Placental pericyte (primary cell): ENCODE results near the gene PRAMEF13. TPM values are rescaled to one million over a fixed set of nuclear protein-coding genes. Genes with fewer than 3 reads are reported as not detected.

Experiments used
- total RNA-seq: library from RNA; depleted of rRNA; stranded (reverse); fragments of >200 nt; gene quantifications from 2 replicates; pipeline ENCODE4 v1.2.3, GENCODE V29; 2012

PRAMEF13 gene, protein sequence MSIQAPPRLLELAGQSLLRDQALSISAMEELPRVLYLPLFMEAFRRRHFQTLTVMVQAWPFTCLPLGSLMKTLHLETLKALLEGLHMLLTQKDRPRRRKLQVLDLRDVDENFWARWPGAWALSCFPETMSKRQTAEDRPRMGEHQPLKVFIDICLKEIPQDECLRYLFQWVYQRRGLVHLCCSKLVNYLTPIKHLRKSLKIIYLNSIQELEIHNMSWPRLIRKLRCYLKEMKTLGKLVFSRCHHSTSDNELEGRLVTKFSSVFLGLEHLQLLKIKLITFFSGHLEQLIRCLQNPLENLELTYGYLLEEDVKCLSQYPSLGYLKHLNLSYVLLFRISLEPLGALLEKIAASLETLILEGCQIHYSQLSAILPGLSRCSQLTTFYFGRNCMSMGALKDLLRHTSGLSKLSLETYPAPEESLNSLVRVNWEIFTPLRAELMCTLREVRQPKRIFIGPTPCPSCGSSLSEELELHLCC
- not detected in 2 replicates for total RNA-seq

GRCh38 chr1:13201309-13201708, at the start of gene PRAMEF13:
TSS of gene PRAMEF13 (minus strand) at chr1:13201409. CDS start at chr1:13199589, 1,820 bp downstream.

GRCh38 chr1:13225675-13226204, 24.5 kb upstream of the PRAMEF13 start, which contains the start of gene PRAMEF18:
TSS of gene PRAMEF18 (minus strand) at chr1:13226154. CDS start at chr1:13226106, 48 bp downstream.

DNA sequence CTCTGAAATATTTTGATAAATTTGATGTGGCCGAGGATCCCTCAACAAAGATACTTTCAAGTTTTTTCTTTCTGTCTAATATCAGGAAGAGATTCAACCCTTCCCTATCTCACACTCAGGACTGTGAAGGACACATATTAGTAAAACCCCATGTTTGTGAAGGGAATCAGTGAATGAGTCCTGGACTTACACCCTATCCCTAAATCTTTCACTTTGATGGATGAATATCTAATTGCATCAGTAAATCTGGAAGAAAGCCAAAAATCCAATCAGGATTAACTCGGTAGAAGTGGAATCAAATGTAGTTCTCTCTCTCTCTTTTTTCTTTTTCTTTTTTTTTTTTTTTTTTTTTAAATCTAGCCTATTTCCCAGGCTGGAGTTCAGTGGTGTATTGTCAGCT, 29.7 kb downstream of the PRAMEF13 start, which contains the start of gene PRAMEF9:
TSS of gene PRAMEF9 (plus strand) at position 301 of the 400 bp plus-strand sequence. CDS start 3,433 bp downstream, outside the sequence.

GRCh38 chr1:13165531-13165930, 35.7 kb downstream of the PRAMEF13 start, which contains the start of gene HNRNPCL4:
TSS of gene HNRNPCL4 (minus strand) at chr1:13165631. CDS start at chr1:13165467, 164 bp downstream.

GRCh38 chr1:13155909-13156308, 45.3 kb downstream of the PRAMEF13 start, which contains the start of gene PRAMEF26:
TSS of gene PRAMEF26 (minus strand) at chr1:13156009. CDS start at chr1:13153095, 2,914 bp downstream.

Other genes with a start within 250 kb of the PRAMEF13 start
- not detected in 2 replicates for gene PRAMEF27, start 144.8 kb downstream of the PRAMEF13 start, total RNA-seq
- not detected in 2 replicates for gene HNRNPCL3, start 140.6 kb downstream of the PRAMEF13 start, total RNA-seq
- not detected in 2 replicates for gene PRAMEF25, start 130.6 kb downstream of the PRAMEF13 start, total RNA-seq
- not detected in 2 replicates for gene HNRNPCL2, start 84.6 kb downstream of the PRAMEF13 start, total RNA-seq
- not detected in 2 replicates for gene PRAMEF26, start 45.4 kb downstream of the PRAMEF13 start, total RNA-seq
- gene HNRNPCL4, start 35.8 kb downstream of the PRAMEF13 start, total RNA-seq: not detected in 2 replicates
- not detected in 2 replicates for gene PRAMEF9, start 29.6 kb downstream of the PRAMEF13 start, total RNA-seq
- not detected in 2 replicates for gene PRAMEF18, start 24.7 kb upstream of the PRAMEF13 start, total RNA-seq
- not detected in 2 replicates for gene PRAMEF5, start 52.8 kb upstream of the PRAMEF13 start, total RNA-seq
- gene PRAMEF8, start 83.7 kb upstream of the PRAMEF13 start, total RNA-seq: not detected in 2 replicates
- not detected in 2 replicates for gene PRAMEF33, start 102.1 kb upstream of the PRAMEF13 start, total RNA-seq
- not detected in 2 replicates for gene PRAMEF15, start 114.2 kb upstream of the PRAMEF13 start, total RNA-seq
- gene PRAMEF14, start 145.7 kb upstream of the PRAMEF13 start, total RNA-seq: not detected in 2 replicates
- gene PRAMEF19, start 170.5 kb upstream of the PRAMEF13 start, total RNA-seq: not detected in 2 replicates
- not detected in 2 replicates for gene PRAMEF17, start 188.2 kb upstream of the PRAMEF13 start, total RNA-seq
- not detected in 2 replicates for gene PRAMEF20, start 209.0 kb upstream of the PRAMEF13 start, total RNA-seq